ENCODE data around the gene ACO1. TPM values are rescaled to one million over a fixed set of nuclear protein-coding genes. Genes with fewer than 3 reads are reported as not detected.

ACO1 gene
- total RNA-seq, 1 donor: 105 TPM

- Histone ChIP-seq H3K27me3 (ENCODE audit: insufficient read depth, low read length) (no peaks in the 10 kb centered on the region), H3K4me3 (ENCODE audit: insufficient read depth, low read length) (no peak overlapping the region)
Measured at GRCh38 chr9:32340361-32340760, 44.1 kb upstream of the ACO1 start.

GRCh38 chr9:32344551-32345182 lies 39.8 kb upstream of the ACO1 start:
- DNase-seq (ENCODE audit: insufficient read length, low spot score, missing footprints): no peak
- H3K36me3 ChIP-seq (ENCODE audit: insufficient read depth, low read length): no peaks in the 10 kb centered on the region
- H3K4me1 ChIP-seq (ENCODE audit: insufficient read depth, low read length): no peaks in the 10 kb centered on the region
- no peak overlapping the region for H3K27ac ChIP-seq (ENCODE audit: low read depth, low read length)
- H3K79me2 ChIP-seq (ENCODE audit: insufficient read depth, low read length): no peaks in the 10 kb centered on the region
- H3K4me3 ChIP-seq (ENCODE audit: insufficient read depth, low read length): peak overlapping the region; percentile 16
- H4K20me1 ChIP-seq (ENCODE audit: insufficient read depth, low read length): no peaks in the 10 kb centered on the region
- no peaks in the 10 kb centered on the region for H3K27me3 ChIP-seq (ENCODE audit: insufficient read depth, low read length)
- TF ChIP-seq CTCF (IDR thresholded peaks at IDR 0.05; ENCODE audit: extremely low read depth, low read depth, low read length): no peak
- no peaks in the 10 kb centered on the region for H3K9me3 ChIP-seq (ENCODE audit: low read depth, low read length)
- peak overlapping the region; percentile 23 for H3K4me2 ChIP-seq (ENCODE audit: insufficient read depth, low read length)
- H2AFZ ChIP-seq (ENCODE audit: low read length): peak overlapping the region; percentile 22

More at GRCh38 chr9:32340361-32340760, 44.1 kb upstream of the ACO1 start:
- no peak for TF ChIP-seq CTCF (IDR thresholded peaks at IDR 0.05; ENCODE audit: extremely low read depth, low read depth, low read length)
- no peaks in the 10 kb centered on the region for H3K79me2 ChIP-seq (ENCODE audit: insufficient read depth, low read length)
- H3K4me1 ChIP-seq (ENCODE audit: insufficient read depth, low read length): no peaks in the 10 kb centered on the region
- no peak for DNase-seq (ENCODE audit: insufficient read length, low spot score, missing footprints)
- H2AFZ ChIP-seq (ENCODE audit: low read length): no peak overlapping the region
- no peaks in the 10 kb centered on the region for H4K20me1 ChIP-seq (ENCODE audit: insufficient read depth, low read length)
- H3K4me2 ChIP-seq (ENCODE audit: insufficient read depth, low read length): no peak overlapping the region
- no peaks in the 10 kb centered on the region for H3K36me3 ChIP-seq (ENCODE audit: insufficient read depth, low read length)
- H3K9me3 ChIP-seq (ENCODE audit: low read depth, low read length): no peaks in the 10 kb centered on the region
- no peak overlapping the region for H3K27ac ChIP-seq (ENCODE audit: low read depth, low read length)

GRCh38 chr9:32345243-32345642 lies 39.2 kb upstream of the ACO1 start:
- Histone ChIP-seq H3K4me2 (ENCODE audit: insufficient read depth, low read length) (no peak overlapping the region), H3K27ac (ENCODE audit: low read depth, low read length) (no peak overlapping the region), H3K9me3 (ENCODE audit: low read depth, low read length) (no peaks in the 10 kb centered on the region), H3K4me1 (ENCODE audit: insufficient read depth, low read length) (no peaks in the 10 kb centered on the region), H3K27me3 (ENCODE audit: insufficient read depth, low read length) (no peaks in the 10 kb centered on the region), H3K79me2 (ENCODE audit: insufficient read depth, low read length) (no peaks in the 10 kb centered on the region), H4K20me1 (ENCODE audit: insufficient read depth, low read length) (no peaks in the 10 kb centered on the region), H3K4me3 (ENCODE audit: insufficient read depth, low read length) (no peak overlapping the region), H3K36me3 (ENCODE audit: insufficient read depth, low read length) (no peaks in the 10 kb centered on the region), H2AFZ (ENCODE audit: low read length) (peak overlapping the region; percentile 15)
- DNase-seq (ENCODE audit: insufficient read length, low spot score, missing footprints): no peak
- TF ChIP-seq CTCF (IDR thresholded peaks at IDR 0.05; ENCODE audit: extremely low read depth, low read depth, low read length): no peak

GRCh38 chr9:32347571-32347970 lies 36.9 kb upstream of the ACO1 start:
- no peak for TF ChIP-seq CTCF (IDR thresholded peaks at IDR 0.05; ENCODE audit: extremely low read depth, low read depth, low read length)
- no peak overlapping the region for H3K4me2 ChIP-seq (ENCODE audit: insufficient read depth, low read length)
- no peak for DNase-seq (ENCODE audit: insufficient read length, low spot score, missing footprints)
- no peaks in the 10 kb centered on the region for H3K36me3 ChIP-seq (ENCODE audit: insufficient read depth, low read length)
- no peaks in the 10 kb centered on the region for H3K79me2 ChIP-seq (ENCODE audit: insufficient read depth, low read length)
- no peaks in the 10 kb centered on the region for H3K9me3 ChIP-seq (ENCODE audit: low read depth, low read length)
- H3K4me3 ChIP-seq (ENCODE audit: insufficient read depth, low read length): no peak overlapping the region
- H3K4me1 ChIP-seq (ENCODE audit: insufficient read depth, low read length): no peaks in the 10 kb centered on the region
- no peaks in the 10 kb centered on the region for H3K27me3 ChIP-seq (ENCODE audit: insufficient read depth, low read length)
- H4K20me1 ChIP-seq (ENCODE audit: insufficient read depth, low read length): no peaks in the 10 kb centered on the region
- H3K27ac ChIP-seq (ENCODE audit: low read depth, low read length): no peak overlapping the region
- H2AFZ ChIP-seq (ENCODE audit: low read length): no peak overlapping the region
